Right lobe of liver (tissue), 4 donors: ENCODE measurements around the gene USP6NL.

Experiments
- CTCF ChIP-seq, 4 donors: fragments of 200-600 bp in 3 of 4; fragments of 450-650 bp in 1 of 4; IDR thresholded peaks; one replicate each; pipeline versions ENCODE4 v1.5.1 to v1.8.0; 2016 to 2022; ENCODE audit warnings: antibody characterized with exemption in 4 of 4, mild to moderate bottlenecking in 2 of 4
- POLR2A ChIP-seq: fragments of 450-650 bp; IDR thresholded peaks from one replicate; pipeline ENCODE4 v1.6.1; 2017; ENCODE audit warnings: antibody characterized with exemption, mild to moderate bottlenecking
- donor health status: DM: no; HTN: no; CAD: no.
- donor health status: DM: no; HTN: no; CAD: no.
- donor health status: DM: no; HTN: yes; CAD: no.

GRCh38 chr10:11569471-11569870 is 42.0 kb downstream of the USP6NL start:
- TF ChIP-seq CTCF (IDR thresholded peaks at IDR 0.05) (no peak), POLR2A (no peak)
